ENCODE measurements around the gene MMAB. TPM values are rescaled to one million over a fixed set of nuclear protein-coding genes. Genes with fewer than 3 reads are reported as not detected.

The MMAB gene
- total and polyA plus RNA-seq, 4 donors, result 47.1 to 101 (median 77.1) TPM

DNA sequence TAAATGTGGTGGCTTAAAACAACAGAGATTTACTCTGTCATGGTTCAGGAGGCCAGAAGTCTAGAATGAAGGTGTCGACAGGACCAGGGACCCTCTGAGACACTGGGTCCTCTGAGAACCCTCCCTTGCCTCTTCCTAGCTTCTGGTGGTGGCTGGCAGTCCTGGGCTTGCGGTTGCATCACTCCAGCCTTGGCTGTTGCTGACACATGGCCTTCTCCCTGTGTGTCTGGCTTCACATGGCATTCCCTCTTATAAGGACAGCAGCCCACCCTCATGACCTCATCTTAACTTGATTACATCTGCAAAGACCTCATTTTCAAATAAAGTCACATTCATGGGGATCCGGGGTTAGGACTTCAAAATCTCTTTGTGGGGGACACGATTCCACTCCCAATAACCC, 37.2 kb upstream of the MMAB start:
- Histone ChIP-seq H3K4me1 (ENCODE audit: control insufficient read depth in 4 of 4, insufficient read depth in 4 of 4, low read length in 3 of 4) (peaks cover 0 to 6% (median 5%) of the 10 kb centered on the region in 4 donors), H3K27ac (ENCODE audit: low read depth in 1 of 2, low read length in 2 of 2) (no peak overlapping the region), H3K9me3 (ENCODE audit: control insufficient read depth in 4 of 4, low read length in 3 of 4) (no peaks in the 10 kb centered on the region), H3K9ac (ENCODE audit: low read depth in 1 of 2, low read length in 2 of 2) (no peak overlapping the region), H3K36me3 (ENCODE audit: control insufficient read depth in 4 of 4, insufficient read depth in 3 of 4, low read depth in 1 of 4, low read length in 3 of 4) (no peaks in the 10 kb centered on the region), H3K27me3 (ENCODE audit: control insufficient read depth in 4 of 4, insufficient read depth in 4 of 4, low read length in 3 of 4) (no peaks in the 10 kb centered on the region), H3K4me3 (ENCODE audit: low read depth in 1 of 3, low read length in 3 of 3) (no peak overlapping the region)
- WGBS, result 85% methylated on average over 4 of the region's 4 CpGs
- DNase-seq (ENCODE audit: low spot score), result no peak
- TF ChIP-seq JUND (IDR thresholded peaks at IDR 0.05) (no peak), FOXA2 (IDR thresholded peaks at IDR 0.05) (no peak), YY1 (IDR thresholded peaks at IDR 0.05) (no peak), HNF4A (conservative IDR thresholded peaks at IDR 0.05) (no peak), EGR1 (IDR thresholded peaks at IDR 0.05; ENCODE audit: low read depth in 2 of 2) (no peak), SP1 (IDR thresholded peaks at IDR 0.05) (no peak), TAF1 (conservative IDR thresholded peaks at IDR 0.05) (no peak), HNF4G (IDR thresholded peaks at IDR 0.05) (no peak), RAD21 (IDR thresholded peaks at IDR 0.05) (no peak), NR2F2 (IDR thresholded peaks at IDR 0.05) (no peak), RXRA (IDR thresholded peaks at IDR 0.05) (no peak)
- TF ChIP-seq, protein P1, sequence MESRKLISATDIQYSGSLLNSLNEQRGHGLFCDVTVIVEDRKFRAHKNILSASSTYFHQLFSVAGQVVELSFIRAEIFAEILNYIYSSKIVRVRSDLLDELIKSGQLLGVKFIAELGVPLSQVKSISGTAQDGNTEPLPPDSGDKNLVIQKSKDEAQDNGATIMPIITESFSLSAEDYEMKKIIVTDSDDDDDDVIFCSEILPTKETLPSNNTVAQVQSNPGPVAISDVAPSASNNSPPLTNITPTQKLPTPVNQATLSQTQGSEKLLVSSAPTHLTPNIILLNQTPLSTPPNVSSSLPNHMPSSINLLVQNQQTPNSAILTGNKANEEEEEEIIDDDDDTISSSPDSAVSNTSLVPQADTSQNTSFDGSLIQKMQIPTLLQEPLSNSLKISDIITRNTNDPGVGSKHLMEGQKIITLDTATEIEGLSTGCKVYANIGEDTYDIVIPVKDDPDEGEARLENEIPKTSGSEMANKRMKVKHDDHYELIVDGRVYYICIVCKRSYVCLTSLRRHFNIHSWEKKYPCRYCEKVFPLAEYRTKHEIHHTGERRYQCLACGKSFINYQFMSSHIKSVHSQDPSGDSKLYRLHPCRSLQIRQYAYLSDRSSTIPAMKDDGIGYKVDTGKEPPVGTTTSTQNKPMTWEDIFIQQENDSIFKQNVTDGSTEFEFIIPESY (IDR thresholded peaks at IDR 0.05), result no peak
- TF ChIP-seq, protein P2, sequence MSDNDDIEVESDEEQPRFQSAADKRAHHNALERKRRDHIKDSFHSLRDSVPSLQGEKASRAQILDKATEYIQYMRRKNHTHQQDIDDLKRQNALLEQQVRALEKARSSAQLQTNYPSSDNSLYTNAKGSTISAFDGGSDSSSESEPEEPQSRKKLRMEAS (IDR thresholded peaks at IDR 0.05), result no peak
- TF ChIP-seq, protein P3, sequence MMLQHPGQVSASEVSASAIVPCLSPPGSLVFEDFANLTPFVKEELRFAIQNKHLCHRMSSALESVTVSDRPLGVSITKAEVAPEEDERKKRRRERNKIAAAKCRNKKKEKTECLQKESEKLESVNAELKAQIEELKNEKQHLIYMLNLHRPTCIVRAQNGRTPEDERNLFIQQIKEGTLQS (IDR thresholded peaks at IDR 0.05), result no peak
- TF ChIP-seq, protein P4, sequence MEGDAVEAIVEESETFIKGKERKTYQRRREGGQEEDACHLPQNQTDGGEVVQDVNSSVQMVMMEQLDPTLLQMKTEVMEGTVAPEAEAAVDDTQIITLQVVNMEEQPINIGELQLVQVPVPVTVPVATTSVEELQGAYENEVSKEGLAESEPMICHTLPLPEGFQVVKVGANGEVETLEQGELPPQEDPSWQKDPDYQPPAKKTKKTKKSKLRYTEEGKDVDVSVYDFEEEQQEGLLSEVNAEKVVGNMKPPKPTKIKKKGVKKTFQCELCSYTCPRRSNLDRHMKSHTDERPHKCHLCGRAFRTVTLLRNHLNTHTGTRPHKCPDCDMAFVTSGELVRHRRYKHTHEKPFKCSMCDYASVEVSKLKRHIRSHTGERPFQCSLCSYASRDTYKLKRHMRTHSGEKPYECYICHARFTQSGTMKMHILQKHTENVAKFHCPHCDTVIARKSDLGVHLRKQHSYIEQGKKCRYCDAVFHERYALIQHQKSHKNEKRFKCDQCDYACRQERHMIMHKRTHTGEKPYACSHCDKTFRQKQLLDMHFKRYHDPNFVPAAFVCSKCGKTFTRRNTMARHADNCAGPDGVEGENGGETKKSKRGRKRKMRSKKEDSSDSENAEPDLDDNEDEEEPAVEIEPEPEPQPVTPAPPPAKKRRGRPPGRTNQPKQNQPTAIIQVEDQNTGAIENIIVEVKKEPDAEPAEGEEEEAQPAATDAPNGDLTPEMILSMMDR (IDR thresholded peaks at IDR 0.05; ENCODE audit: low read depth, low read length, missing input control), result no peak

DNA sequence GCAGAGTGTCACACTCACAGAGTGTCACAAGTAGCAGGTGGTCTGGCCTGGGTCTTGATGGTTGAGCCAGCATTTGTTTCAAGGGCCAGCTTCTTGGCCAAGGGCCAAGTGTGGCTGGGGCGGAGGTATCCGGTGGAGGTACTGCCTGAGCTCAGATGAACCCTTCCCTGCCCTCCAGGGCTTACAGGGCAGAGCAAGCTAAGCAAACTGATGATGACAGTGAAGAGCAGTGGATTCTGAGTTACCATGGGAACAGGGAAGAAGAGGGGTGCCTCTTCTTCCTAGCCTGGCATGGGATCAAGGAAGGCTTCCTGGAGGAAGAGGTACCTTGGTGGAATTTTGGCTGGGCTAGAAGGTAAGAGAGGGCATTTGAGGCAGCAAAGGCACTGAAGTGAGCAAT, 36.0 kb upstream of the MMAB start:
- H3K27ac ChIP-seq (ENCODE audit: low read depth in 1 of 2, low read length in 2 of 2), result no peak overlapping the region
- H3K27me3 ChIP-seq (ENCODE audit: control insufficient read depth in 4 of 4, insufficient read depth in 4 of 4, low read length in 3 of 4), result no peaks in the 10 kb centered on the region
- no peaks in the 10 kb centered on the region for H3K9me3 ChIP-seq (ENCODE audit: control insufficient read depth in 4 of 4, low read length in 3 of 4)
- H3K4me3 ChIP-seq (ENCODE audit: low read depth in 1 of 3, low read length in 3 of 3), result no peak overlapping the region
- no peak overlapping the region for H3K9ac ChIP-seq (ENCODE audit: low read depth in 1 of 2, low read length in 2 of 2)
- no peak for DNase-seq (ENCODE audit: low spot score)
- H3K36me3 ChIP-seq (ENCODE audit: control insufficient read depth in 4 of 4, insufficient read depth in 3 of 4, low read depth in 1 of 4, low read length in 3 of 4), result no peaks in the 10 kb centered on the region
- peaks cover 0 to 2% (median 1%) of the 10 kb centered on the region in 4 donors for H3K4me1 ChIP-seq (ENCODE audit: control insufficient read depth in 4 of 4, insufficient read depth in 4 of 4, low read length in 3 of 4)
- WGBS, result 73% methylated on average over 2 of the region's 2 CpGs
- no peak for TF ChIP-seq NR2F2 (IDR thresholded peaks at IDR 0.05)
- TF ChIP-seq, protein P4 (IDR thresholded peaks at IDR 0.05; ENCODE audit: low read depth, low read length, missing input control), result no peak
- no peak for TF ChIP-seq RXRA (IDR thresholded peaks at IDR 0.05)
- no peak for TF ChIP-seq JUND (IDR thresholded peaks at IDR 0.05)
- TF ChIP-seq YY1 (IDR thresholded peaks at IDR 0.05), result no peak
- TF ChIP-seq, protein P3 (IDR thresholded peaks at IDR 0.05), result no peak
